Brain microvascular endothelial cell (primary cell): ENCODE data around the gene NEK11.

ENCODE experiments used
- DNase-seq: peaks from one replicate; pipeline ENCODE4 v3.0.0-alpha.2; 2020
- H3K27ac ChIP-seq: fragments of 250-450 bp; sonication (Bioruptor Pico); 2 replicates; pipeline ENCODE4 v1.5.1; 2020; ENCODE audit warnings: mild to moderate bottlenecking, moderate library complexity
- H3K27me3 ChIP-seq: fragments of 250-450 bp; sonication (Bioruptor Pico); replicated peaks from 2 replicates; pipeline ENCODE4 v1.5.1; 2020; ENCODE audit warnings: mild to moderate bottlenecking
- H3K36me3 ChIP-seq: fragments of 250-450 bp; sonication (Bioruptor Pico); replicated peaks from 2 replicates; pipeline ENCODE4 v1.5.1; 2020; ENCODE audit warnings: mild to moderate bottlenecking
- H3K4me3 ChIP-seq: 2 replicates; pipeline ENCODE4 v1.5.1; 2011; ENCODE audit warnings: low read depth, mild to moderate bottlenecking, control low read depth, low read length, moderate library complexity
- CTCF ChIP-seq: IDR thresholded peaks from 2 replicates; pipeline ENCODE4 v1.5.1; 2011; ENCODE audit warnings: low read depth, mild to moderate bottlenecking, moderate library complexity, low read length, control low read depth, inconsistent platforms; ENCODE audit errors: missing control alignments
- in situ Hi-C: cut with HindIII; loops from 2 replicates; pipeline ENCODE4 v1.10.0; 2017; ENCODE audit warnings: low sequenced_read_pairs, low pct_ligation_motif_present

NEK11 gene

DNA sequence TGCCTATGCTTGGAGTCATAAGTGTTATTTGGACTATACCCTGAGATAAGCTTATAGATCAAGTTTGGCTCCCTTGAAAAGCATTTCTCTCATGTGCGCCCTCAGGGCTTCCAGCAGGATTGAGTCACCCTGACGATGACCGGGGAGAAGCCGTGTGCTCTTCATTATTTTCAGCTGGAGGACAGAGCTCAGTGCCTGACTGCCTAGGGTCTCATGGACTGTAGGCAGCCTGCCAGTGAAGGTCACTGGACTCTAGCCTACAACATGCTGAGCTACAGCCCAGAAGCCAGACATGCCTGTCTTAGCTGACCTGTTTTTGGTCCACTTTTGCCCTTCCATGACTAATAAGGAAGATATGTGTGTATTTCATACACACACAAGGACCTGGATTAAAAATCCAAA lies 323.3 kb downstream of the NEK11 start:
- no peak for TF ChIP-seq CTCF
- no peak overlapping the region for H3K27ac ChIP-seq
- in situ Hi-C loops = no loop called here
- no peaks in the 10 kb centered on the region for H3K36me3 ChIP-seq
- no peak overlapping the region for H3K4me3 ChIP-seq
- H3K27me3 ChIP-seq = no peaks in the 10 kb centered on the region
- peak; percentile 58 for DNase-seq

DNA sequence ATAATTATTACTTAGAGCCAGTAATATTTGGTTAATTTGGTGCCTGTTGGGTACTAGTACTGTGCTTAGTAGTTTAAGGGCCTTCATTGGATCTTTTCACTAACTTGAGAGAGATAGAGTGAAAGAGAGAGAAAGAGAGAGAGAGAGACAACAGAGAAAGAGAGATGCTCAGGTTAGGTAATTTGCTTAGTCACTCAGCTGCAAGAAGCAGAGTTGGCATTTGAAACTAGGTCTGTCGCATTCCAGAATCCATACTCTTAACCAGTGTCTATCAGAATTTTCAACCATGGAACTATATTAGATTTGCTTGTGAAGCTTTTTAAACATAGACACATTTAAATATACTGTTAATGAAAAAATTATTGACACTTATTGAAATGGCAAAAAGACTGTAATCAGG lies 323.8 kb downstream of the NEK11 start:
- H3K27me3 ChIP-seq = no peaks in the 10 kb centered on the region
- in situ Hi-C loops = no loop called here
- peak overlapping the region; percentile 4 for H3K27ac ChIP-seq

GRCh38 chr3:131353016-131353877 lies 326.6 kb downstream of the NEK11 start:
- Histone ChIP-seq H3K36me3 (no peaks in the 10 kb centered on the region), H3K27me3 (no peaks in the 10 kb centered on the region), H3K4me3 (no peak overlapping the region), H3K27ac (no peak overlapping the region)
- DNase-seq = no peak
- no peak for TF ChIP-seq CTCF
- in situ Hi-C loops = no loop called here

More for the DNA sequence above, 323.8 kb downstream of the NEK11 start:
- no peak for DNase-seq
- Histone ChIP-seq H3K36me3 (no peaks in the 10 kb centered on the region), H3K4me3 (no peak overlapping the region)
- TF ChIP-seq CTCF = no peak

DNA sequence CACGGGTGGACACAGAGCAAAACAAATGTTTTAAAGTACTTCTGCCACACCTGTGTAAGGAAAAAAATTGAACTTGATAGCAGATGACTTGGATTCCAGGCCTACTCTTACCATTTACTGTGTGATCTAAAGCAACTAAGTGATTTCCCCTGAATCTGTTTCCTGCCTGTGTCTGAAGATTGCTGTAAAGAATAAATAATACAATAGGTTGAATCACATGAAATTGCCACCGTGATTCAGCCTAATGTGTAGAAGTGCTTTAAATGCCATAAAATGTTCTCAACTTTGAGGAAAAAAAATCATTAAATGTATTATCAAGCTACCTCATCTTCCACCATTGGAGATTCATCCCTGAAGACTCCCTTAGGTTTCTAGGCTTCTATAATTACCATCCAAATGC lies 327.3 kb downstream of the NEK11 start:
- no peaks in the 10 kb centered on the region for H3K27me3 ChIP-seq

GRCh38 chr3:131356006-131356595 lies 329.4 kb downstream of the NEK11 start:
- no peaks in the 10 kb centered on the region for H3K27me3 ChIP-seq
- H3K27ac ChIP-seq = no peak overlapping the region
- H3K4me3 ChIP-seq = no peak overlapping the region
- TF ChIP-seq CTCF = no peak
- in situ Hi-C loops = no loop called here
- no peak for DNase-seq
- no peaks in the 10 kb centered on the region for H3K36me3 ChIP-seq

More for the DNA sequence above, 327.3 kb downstream of the NEK11 start:
- Histone ChIP-seq H3K36me3 (no peaks in the 10 kb centered on the region), H3K4me3 (no peak overlapping the region), H3K27ac (no peak overlapping the region)
- in situ Hi-C loops = no loop called here
- DNase-seq = no peak
- TF ChIP-seq CTCF = no peak
